GM21360 (cell line): Measurements from ENCODE around the gene PIF1.
"Not testable (repeated sequence)": the region's sequence is repeated elsewhere in the genome, so short reads cannot be mapped to it uniquely, and the experiment has no call there.

Experiments
- ATAC-seq: cut with Tn5 transposase; IDR thresholded peaks from one replicate; pipeline ENCODE4 v1.9.1; 2021; ENCODE audit warnings: mild to moderate bottlenecking, moderate library complexity; ENCODE audit not compliant: unreplicated experiment

PIF1 gene

DNA sequence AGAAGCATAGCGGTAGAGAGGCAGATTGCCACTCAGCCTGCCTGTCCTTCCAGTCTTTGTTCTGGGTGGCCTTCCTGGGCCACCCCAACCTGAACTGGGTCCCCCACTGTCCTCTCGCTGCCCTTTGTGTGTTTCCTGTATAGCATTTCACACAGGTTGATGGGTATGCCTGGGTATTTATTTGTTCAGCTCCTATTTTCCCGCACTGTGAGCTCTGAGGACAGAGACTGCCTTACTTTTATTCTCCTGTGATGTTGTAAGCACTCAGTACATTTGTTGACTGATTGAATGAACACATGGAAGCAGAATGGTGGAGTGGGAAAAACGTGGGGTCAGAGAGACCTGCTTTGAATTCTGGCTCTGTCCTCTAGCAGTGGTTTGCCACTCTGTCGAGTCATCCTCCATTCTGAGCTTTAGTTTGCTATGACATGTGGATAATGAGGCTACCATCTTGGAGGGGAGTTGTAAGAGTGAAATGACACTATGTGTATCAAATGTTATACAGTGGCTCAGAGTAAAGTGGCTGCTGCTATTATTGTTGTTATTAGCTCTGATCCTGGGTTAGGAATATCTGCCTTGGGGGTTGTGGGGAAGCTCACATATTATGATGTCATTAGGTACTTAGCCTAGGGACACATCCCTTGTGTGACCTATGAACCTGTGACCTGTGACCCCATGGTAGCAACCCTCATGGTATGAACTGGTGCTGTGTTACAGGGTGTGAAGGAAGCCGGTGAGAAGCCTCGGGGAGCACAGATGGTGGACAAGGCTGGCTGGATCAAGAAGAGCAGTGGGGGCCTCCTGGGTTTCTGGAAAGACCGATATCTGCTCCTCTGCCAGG, 22.6 kb upstream of the PIF1 start:
- ATAC-seq = no peak

DNA sequence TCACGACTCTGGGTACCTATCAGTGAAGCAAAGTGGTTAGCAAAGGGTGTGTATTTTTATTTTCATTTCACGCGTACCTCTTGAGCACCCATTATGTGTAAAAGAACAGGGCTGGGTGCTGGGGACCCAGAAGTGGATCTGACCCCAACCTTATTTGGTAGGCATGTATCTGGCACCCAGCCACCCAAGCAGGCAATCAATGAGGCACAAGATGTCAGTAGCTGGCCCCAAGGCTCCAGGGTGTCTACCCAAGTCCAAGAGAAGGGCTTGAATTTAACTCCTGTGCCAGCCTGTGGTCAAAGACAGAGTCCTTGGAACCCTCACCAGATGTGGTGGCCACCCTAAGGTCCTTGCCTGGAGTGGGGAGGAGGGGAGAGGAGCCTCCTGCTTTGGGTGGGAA, 22.0 kb upstream of the PIF1 start:
- no peak for ATAC-seq

DNA sequence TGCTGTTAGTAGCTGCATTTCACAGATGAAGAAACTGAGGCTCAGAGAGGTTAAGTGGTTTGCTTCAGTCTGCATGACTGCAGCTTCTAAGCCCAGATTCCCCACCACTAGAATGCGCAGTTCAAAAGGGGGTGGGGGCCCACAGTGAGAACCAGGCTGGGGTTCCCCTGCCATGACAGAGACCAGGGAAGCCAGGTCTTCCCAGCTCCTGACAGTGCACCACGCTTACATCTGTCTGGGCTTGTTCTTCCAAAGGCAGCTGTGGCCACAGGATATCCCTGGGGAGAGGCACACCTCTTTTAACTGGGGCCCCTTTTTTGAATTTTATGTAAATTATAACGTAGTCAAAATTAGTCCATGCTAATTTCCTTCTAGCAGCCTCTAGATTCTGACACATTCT, 21.6 kb upstream of the PIF1 start:
- no peak for ATAC-seq

DNA sequence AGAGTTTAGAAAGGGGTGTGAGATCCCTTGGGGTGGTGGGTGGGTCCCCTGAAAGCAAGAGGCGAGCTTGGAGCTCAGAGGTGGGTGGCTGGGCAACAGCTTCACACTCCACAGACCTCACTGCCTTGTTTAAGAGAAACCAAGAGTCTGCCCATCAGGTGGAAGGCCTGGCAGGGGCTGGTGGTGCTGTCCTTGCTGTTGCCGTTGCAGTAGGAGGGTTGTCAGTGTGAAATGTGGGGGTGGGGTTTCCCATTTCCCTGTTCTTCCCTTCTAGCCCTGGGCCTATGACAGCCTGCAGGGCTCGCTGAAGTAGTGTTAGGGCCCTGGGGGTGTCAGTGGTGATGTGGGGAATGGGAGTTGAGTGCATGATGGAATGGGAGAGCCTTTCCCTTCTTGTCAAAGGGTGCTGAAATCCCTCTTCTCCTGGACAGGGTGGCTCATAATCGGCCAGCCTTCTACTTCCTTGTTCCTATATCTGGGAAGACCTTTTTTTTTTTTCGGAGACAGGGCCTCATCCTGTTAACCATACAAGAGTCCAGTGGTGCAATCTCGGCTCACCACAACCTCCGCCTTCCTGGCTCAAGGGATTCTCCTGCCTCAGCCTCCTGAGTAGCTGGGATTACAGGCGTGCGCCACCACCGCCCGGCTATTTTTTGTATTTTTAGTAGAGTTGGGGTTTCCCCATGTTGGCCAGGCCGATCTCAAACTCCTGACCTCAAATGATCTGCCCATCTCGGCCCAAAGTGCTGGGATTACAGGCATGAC, 20.6 kb upstream of the PIF1 start:
- ATAC-seq = no peak

DNA sequence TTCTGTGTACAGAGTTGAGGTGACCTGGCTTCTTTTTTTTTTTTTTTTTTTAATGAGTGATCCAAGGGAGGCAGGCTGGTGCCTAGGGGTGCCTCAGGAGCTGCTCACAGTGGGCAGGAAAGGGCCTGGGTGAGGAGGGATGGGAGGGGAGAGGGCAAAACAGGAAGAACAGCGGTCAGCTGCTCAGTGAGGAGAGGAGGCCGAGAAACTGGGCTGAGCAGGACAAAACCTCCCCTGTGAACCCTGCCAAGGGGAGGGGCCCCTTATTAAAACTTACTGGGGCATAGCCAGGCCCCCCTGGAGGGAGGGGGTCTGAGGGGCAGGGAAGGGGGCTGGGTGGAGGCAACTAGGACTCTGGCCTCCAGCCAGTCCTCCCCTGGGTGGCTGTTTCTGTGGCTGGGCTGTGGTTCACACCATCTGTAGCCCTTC, 19.8 kb upstream of the PIF1 start:
- no peak for ATAC-seq

DNA sequence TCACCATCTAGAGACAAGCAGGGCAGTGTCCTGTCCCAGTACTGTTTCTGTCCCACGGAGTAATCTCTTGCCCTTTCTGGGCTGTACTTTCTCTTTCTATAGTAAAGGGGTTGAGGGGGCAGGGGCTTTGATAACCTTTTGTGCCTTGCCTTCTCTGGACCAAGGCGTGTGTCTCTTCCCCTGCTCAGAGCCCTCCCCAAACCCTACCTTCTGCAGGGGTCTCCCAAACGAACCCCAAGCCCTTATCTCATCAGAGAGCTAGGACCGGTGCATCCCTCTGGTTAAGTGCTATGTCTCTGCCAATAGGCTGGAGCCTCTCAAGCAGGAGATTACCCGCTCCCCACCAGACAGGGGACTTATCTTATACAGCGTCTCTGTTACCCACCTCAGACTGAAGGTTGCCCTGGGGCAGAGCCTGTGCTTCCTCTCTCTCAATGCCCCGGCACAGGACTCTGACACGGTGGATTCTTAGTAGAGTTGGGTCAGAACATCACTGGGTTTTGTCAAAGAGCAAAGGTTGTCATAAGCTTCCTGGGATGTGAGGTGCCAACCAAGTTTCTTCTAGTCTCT, 19.2 kb upstream of the PIF1 start:
- ATAC-seq = no peak

DNA sequence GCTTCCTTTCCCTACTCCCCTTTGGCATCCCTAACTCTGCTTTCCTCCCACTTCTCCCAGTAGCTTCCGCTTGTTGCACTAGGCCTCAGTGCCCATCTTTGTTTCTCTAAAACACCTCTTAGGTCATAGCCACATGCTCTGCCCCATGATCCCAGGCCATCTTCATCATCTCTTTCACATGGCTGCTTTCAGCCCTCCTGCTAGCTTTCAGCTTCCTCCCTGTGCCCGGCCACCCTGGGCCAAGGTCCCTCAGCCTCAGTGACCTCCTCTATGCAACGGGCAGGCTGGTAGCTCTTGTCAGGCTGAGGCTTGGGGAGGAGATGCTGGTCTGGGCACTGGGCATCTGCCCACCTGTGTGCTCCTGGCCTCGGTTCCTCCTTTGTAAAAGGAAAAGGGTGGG, 18.5 kb upstream of the PIF1 start:
- ATAC-seq = no peak

DNA sequence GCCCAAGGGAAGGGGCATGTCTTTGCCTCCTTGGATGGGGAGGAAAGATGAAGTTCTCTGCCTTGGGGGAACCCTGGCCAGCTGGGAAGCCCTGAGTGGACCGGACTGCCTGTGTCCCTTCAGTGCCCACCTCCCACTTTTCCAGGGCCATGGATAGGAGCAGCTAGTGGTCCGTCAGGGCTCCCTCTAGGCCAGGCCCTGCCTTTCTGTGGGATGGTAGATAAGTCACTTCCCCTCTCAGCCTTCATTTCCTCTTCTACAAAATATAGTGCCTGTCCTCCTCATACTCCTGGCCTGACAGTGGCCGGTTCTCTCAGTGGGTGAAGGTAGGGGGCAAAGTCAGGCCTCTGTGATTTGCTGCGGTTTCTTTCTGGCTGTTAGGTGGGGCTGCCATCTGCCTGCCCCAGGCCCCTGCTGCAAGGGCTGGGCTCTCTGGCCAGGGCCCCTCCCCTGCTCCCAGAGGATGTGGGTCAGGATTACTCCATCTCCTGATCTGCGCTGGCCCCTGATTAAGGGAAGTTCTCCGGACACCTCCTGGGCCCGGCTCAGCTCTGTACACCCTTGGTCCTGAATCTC, 17.6 kb upstream of the PIF1 start:
- no peak for ATAC-seq

DNA sequence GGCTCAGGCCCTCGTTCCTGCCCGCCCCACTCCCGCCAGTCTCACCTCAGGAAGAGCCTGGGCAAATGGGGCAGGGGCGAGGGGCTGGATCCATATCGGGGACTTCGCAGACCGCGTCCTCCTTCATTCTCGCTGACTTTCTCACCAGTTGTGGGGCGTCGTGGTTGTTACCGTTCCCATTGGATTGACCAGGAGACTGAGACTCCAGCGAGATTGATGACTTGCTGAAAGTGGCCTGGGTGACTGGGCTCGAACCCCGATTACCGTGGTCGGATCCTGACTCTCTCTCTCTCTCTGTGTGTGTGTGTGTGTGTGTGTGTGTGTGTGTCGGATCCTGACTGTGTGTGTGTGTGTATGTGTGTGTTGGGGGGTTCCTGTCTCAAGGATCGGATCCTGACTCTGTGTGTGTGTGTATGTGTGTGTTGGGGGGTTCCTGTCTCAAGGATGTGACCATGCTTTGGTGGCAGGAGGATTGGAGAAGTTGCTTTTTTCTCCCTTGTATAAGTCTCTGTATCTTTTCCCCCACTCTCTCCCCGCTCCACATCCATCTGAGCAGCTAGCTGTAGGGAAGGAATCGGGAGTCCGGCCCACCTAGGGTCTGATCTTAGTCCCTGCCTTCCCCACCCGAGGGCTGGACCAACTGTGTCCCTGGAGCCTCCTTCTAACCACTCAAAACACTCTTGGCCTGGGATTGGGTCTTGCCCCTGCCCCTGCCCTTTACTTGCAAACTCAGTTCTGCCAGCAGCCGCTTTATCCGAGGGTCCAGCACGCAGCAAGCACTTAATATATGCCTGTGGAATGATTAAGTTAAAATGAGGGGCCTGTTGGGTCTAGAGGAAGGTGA, 16.9 kb upstream of the PIF1 start:
- ATAC-seq = no peak

DNA sequence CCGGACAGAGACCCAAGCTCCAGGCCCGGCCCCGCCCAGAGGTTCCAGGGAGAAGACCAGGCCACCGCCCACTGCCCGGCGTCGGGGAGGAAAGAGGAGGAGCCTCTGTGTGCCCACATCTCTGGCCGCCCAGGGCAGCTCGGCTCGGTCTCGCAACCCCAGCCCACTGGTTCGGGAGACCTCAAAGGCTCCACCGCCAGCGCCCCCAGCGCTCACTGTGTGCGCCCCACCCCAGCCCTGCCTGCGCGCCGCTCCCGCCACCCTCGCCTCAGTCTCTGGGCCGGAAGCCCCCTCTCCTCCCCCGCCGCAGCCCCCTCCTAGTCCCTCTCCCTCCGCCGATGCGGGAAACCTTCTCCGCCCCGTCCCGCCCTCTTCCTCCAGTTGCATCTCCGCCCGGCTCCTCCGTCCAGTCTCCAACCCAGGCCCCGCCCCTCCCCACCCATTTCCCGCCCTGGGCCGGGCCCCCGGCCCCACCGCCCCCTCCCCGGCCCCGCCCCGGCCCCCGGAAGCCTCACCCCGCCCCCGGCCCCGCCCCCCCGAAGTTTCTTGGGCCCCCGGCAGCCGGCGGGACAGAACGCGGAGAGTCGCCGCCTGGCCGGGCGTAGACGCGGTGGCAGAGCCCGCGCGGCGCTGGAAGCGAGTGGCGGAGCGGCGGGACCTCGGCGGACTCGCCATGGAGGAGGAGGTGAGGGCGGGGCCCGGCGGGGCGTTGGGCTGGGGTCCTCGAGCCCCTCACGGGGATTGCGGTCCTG, 16.1 kb upstream of the PIF1 start, which contains the start of gene PLEKHO2:
Gene PLEKHO2, plus strand, starts transcription at position 572 of the 752 bp plus-strand sequence. Its CDS starts 102 bp downstream, at position 674.
- peak; percentile 47 for ATAC-seq

DNA sequence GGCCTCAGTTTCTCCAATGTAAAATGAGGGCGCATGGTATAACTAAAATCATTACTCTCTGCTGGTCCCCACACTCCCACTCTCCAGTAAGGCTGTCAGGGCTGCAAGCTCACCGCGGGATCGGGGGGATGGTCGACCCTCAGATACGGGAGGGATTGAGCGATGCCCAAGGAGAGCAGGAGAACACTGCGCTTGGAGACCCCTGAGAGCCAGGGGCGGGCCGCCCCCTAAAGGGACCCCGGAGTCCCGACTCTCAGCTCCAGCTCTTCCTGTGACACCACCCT, 15.6 kb upstream of the PIF1 start:
- ATAC-seq = no peak

DNA sequence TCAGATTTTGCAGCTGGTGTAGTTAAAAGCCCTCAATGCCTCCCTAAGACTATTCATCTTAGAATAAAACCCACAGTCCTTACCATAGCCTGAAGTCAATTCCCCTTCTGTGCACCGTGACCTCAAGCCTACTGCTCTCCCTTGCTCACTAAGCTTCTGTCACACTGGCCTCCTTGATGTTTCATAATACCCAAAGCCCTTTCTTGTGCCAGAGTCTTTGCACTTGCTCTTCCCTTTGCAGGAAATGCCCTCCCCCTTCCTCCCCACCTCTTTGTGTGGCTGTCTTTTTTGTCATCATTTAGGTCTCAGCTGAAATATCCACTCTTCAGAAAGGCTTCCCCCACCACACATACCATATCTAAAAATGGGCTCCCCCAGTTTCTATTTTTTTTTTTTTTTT, 12.1 kb upstream of the PIF1 start:
- no peak for ATAC-seq

DNA sequence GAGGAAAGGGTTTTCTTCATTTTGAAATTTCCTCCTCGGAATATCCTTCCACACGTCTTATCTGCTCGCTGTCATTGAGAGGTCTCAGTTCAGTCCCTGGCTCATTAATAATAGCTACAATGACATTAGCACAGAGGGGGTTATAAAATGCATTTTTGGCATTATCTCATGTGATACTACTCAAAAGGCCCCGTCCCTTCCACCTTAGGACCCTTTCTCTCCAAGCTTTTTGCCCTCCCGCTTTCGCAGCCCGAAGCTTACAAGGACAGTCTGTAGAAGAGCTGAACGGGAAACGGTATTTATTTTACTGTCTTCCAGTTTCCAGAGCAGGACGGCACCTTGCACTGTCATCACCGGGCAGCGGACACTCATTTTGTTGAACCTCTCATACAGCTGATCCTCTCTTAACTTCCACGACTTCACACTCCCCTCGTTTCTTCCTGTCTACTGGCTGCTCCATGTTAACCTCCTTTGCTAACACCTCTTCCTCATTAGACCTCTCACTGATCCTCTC, 10.6 kb upstream of the PIF1 start:
- no peak for ATAC-seq

DNA sequence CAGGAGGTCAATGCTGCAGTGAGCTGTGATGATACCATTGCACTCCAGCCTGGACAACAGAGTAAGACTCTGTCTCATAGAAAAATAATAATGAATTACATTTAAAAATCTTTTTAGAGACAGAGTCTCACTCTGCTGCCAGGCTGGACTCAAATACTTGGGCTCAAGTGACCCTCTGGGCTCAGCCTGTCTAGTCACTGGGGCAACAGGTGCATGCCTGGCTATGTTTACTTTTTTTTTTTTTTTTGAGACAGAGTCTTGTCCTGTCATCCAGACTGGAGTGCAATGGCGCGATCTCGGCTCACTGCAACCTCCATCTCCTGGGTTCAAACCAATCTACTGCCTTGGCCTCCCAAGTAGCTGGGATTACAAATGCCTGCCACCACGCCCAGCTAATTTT, 8.2 kb upstream of the PIF1 start:
- ATAC-seq = no peak

DNA sequence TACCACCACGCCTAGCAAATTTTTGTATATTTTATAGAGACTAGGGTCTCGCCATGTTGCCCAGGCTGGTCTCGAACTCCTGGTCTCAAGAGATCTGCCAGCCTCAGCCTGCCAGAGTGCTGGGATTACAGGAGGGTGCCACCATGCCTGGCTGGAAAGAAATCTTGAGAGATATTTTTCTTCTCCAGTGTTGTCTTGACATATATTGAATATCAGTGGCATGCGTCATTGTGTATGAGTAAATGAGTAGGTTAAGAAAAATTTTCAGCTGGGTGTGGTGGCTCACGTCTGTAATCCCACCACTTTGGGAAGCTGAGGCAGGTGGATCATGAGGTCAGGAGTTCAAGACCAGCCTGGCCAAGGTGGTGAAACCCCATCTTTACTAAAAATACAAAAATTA, 3.5 kb upstream of the PIF1 start:
- no peak for ATAC-seq

DNA sequence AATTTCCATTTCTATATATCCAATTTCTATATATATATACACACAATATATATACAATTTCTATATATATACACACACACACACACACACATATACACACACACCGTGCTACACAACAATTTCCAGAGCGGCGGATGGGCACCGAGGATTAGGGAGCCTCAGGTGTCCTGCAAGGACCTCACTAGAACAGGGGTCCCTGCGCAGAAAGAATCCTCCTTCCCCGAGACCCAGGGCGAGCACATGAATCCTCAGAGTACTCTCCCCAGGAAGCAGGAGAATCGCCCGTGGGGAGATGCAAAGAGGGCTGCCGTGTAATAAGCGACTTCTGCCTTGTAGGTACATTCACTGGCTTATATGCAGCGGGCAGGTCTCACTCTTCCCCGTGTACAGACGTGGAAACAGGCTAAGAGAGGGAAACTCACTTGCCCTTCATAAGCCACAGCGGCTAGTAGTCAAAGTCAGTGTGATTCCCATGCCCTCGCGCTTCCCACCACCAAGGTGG, 467 bp downstream of the PIF1 start:
- peak; percentile 2 for ATAC-seq

DNA sequence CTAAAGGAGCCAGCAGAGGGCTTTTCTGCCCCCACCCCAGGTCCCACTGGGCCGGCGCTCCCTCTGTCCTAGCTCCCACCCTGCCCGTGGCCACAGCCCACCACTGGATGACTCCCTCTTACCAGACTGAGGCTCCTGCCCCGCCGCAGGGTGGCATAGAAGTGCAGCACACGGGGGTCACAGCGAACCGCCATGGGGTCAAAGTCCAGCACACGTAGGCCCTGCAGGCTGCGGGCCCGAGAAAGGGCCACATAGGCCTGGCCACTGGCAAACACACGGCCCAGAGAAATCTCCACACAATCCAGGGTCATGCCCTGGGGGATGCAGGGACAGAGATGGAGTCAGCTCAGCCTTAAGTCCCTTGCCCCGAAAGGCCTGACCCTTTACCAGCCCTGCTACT, 9.0 kb downstream of the PIF1 start:
- ATAC-seq = no peak

DNA sequence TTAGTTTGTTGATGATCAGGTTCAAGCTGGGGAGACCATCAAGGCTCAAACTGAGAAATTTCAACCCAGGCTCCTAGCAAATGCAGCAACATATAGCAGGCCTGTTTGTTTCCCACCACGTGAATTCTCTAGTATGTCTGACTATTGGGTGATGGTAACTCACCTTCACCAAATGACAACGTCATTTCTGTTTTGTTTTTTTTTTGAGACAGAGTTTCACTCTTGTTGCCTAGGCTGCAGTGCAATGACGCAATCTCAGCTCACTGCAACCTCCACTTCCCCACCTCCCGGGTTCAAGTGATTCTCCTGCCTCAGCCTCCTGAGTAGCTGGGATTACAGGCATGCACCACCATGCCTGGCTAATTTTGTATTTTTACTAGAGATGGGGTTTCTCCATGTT, 10.5 kb downstream of the PIF1 start:
- ATAC-seq = not testable (repeated sequence)

DNA sequence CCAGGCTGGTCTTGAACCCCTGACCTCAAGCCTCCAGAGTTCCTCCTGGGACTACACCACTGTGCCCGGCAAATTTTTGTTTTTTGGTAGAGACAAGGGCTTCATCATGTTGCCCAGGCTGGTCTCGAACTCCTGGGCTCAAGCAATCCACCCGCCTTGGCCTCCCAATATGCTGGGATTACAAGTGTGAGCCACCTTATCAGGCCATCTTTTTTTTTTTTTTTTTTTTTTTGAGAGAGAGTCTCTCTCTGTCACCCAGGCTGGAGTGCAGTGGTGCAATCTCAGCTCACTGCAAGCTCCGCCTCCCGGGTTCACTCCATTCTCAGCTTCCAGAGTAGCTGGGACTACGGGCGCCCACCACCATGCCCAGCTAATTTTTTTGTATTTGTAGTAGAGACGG, 11.2 kb downstream of the PIF1 start:
- not testable (repeated sequence) for ATAC-seq

DNA sequence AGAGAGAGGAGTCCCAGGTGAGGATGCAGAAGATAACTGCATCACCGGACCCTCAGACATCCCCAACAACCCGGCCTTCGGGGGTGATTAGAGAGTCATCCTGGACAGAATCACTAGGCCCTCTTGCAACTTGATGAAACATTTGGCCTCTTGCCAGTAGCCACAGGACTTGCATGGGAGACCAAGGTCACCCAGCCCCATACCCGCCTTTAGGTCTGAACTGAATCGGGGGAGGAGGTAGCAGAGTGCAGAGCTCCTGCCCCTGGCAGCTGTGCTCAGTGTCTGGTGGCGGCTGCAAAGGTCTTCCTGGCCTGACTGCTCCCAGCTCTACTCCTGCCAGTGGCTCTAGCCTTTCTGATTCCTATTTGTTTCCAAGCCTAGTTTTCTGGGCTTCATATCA, 12.4 kb downstream of the PIF1 start:
- no peak for ATAC-seq
